RPMI7951 (cell line): ENCODE results near the gene CLPX. TPM values are rescaled to one million over a fixed set of nuclear protein-coding genes. Genes with fewer than 3 reads are reported as not detected.
"Not testable (repeated sequence)": the region's sequence is repeated elsewhere in the genome, so short reads cannot be mapped to it uniquely, and the experiment has no call there.

Experiments
- DNase-seq: peaks from one replicate; pipeline ENCODE4 v3.0.0-alpha.2; 2012; ENCODE audit warnings: low read depth
- total RNA-seq: library from RNA; depleted of rRNA; stranded (reverse); fragments of >200 nt; shearing (Covaris generic); gene quantifications from 2 replicates; pipeline ENCODE4 v1.2.3, GENCODE V29; 2014; rRNA removed

The CLPX gene
- total RNA-seq, 1 experiment from 2014 or later, result 24.9 TPM

DNA sequence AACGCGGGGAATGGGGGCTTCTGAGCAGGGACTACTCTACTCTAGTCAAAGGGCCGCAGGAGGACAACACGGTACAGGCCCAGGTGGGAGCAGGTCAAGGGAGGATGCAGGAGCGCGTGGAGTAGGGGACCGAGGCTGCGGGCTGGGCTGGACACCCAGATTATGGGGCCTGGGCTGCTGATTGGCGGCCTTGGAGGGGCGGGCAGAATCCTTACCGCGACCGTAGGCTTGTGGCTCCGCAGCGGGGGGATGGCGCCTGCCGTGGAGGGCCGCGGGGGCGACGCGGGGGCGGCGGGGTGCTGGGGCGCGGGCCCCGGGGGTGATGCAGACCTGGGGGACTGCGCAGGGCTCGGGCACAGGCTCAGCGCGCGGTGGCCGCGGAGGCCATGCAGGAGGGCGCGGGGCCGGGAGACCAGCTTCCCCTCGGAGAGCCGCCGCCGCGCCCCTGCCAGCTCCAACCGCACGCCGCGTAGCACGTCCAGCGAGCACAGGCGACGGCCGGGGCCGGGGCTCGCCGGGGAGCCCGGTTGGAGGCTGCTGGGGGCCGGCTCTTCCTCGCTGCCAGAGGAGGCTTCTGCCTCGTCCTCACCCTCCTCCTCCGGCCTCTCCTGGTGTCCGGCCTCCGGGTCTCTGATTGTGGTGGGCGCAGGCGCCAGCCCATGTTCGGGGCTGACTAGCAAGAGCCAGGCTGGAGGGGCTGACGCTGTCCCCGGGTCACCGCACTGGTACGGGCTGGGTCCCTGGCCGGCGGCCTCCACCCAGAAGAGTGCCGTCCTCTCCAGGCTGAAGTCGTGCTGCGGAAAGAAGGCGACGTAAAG, 83.0 kb downstream of the CLPX start:
- DNase-seq, result no peak

DNA sequence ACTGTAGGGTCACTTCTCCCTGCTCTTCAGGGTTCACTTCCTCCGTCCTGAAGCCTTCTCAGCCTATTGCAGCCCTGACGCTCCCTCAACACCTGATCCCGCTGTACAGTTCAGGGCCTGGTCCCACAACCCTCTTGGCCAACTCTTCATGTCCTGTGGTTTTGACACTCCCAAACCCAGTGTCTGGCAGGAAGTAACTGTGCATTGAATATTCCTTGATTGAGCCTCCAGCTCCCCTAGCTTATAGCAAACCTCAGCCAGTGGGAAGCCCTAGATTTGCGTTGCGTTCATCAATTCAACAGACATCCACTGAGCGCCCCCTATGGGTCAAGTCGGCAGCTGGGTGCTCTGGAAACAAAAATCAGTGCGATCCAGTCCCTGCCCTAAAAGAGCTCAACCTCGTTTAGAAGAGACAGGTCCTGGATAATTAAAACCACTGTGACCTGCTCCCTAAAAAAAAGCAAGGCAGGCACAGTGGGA, 83.7 kb downstream of the CLPX start:
- DNase-seq, result peak; percentile 24

DNA sequence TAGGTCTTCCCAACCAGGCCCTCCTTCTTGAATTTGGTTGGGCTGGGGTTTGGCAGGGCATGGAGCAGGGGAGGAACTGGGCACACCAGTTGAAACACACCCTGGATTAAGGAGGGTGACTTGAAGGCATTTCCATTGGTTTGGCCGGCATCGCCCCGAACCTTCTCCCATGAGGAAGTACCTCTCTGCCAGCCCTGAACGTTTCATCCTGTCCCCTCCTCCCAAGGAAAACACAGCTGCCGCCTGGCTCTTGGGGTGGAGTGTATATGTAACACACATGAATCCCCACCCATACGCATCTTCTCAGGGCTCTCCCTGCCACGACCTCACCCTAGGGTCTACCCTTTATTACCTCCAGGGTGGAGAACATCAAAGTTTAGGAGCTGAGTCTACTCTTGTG, 84.7 kb downstream of the CLPX start:
- no peak for DNase-seq

DNA sequence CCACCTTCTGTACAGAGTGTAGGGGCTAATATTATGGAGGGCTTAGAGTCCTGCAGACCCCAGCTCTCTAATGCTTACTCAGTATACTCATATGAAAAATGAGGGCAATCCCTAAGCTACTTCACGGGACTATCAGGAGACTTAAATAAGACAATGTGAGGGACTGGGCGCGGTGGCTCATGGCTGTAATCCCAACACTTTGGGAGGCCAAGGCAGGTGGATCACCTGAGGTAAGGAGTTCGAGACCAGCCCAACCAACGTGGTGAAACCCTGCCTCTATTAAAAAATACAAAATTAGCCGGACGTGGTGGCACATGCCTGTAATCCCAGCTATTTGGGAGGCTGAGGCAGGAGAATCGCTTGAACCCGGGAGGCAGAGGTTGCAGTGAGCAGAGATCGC, 85.3 kb downstream of the CLPX start:
- DNase-seq, result not testable (repeated sequence)

DNA sequence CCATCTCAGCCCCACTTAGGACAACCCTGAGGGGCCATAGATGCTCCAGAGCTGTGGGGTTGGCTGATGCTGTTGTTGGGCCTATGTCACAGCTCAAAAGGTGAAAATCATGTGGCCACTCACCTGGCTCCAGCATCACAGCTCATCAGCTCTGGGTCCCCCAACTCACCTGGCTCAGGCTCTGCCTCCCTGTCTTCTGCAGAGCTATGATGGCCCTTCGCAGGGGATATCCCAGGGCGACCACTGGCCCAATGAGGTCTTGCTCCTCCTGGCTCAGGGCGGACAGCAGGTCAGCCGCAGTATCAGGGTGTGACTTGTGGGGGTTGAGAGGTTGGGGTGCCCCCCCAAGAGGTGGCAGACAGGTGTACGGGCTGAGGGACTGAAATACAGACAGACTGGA, 85.8 kb downstream of the CLPX start:
- DNase-seq, result no peak

Other genes with a start within 250 kb of the CLPX start
- gene SPG21, start 195.4 kb downstream of the CLPX start, total RNA-seq, result 80.7 and 94.9 TPM in 2 replicates
- gene MTFMT, start 155.7 kb downstream of the CLPX start, total RNA-seq, result 23.8 and 27.9 TPM in 2 replicates
- gene SLC51B, start 140.0 kb downstream of the CLPX start, total RNA-seq, result not detected in 2 replicates
- 0.39 and 0.48 TPM in 2 replicates for gene RASL12, start 117.4 kb downstream of the CLPX start, total RNA-seq
- gene KBTBD13, start 108.6 kb downstream of the CLPX start, total RNA-seq, result not detected in 2 replicates
- gene UBAP1L, start 70.1 kb downstream of the CLPX start, total RNA-seq, result 0.12 and 0.39 TPM in 2 replicates
- 15.1 and 19.1 TPM in 2 replicates for gene PDCD7, start 51.5 kb downstream of the CLPX start, total RNA-seq
- 0.10 TPM in 1 of 2 replicates, not detected in the other for gene CILP, start 26.1 kb upstream of the CLPX start, total RNA-seq
- gene PARP16, start 101.5 kb upstream of the CLPX start, total RNA-seq, result 7.7 and 8.2 TPM in 2 replicates
- not detected in 2 replicates for gene RNU5A-1, start 110.7 kb upstream of the CLPX start, total RNA-seq
- gene RNU5B-1, start 119.3 kb upstream of the CLPX start, total RNA-seq, result not detected in 2 replicates
- gene IGDCC3, start 192.7 kb upstream of the CLPX start, total RNA-seq, result not detected in 2 replicates
- 0.10 and 0.12 TPM in 2 replicates for gene IGDCC4, start 237.6 kb upstream of the CLPX start, total RNA-seq